A673 (cell line): ENCODE results near the gene ENOX1.

ENCODE experiments used
- CTCF ChIP-seq: fragments of 300-800, 200-600 bp; sonication (generic); conservative IDR thresholded peaks from 2 replicates; pipeline ENCODE4 v1.5.1; 2017; ENCODE audit warnings: low read depth, mild to moderate bottlenecking, antibody characterized with exemption, low read length, moderate library complexity, mixed read lengths
- EZH2 ChIP-seq: fragments of 200-600 bp; sonication (generic); IDR thresholded peaks from 2 replicates; pipeline ENCODE4 v1.6.1; 2017; ENCODE audit warnings: borderline replicate concordance, low read depth, mild to moderate bottlenecking, mixed read lengths, antibody characterized with exemption, low read length; ENCODE audit not compliant: poor library complexity, severe bottlenecking

GRCh38 chr13:43802511-43802910 lies 15.7 kb upstream of the ENOX1 start:
- TF ChIP-seq CTCF, result no peak
- no peak for TF ChIP-seq EZH2
